CD4-positive, alpha-beta T cell (primary cell): ENCODE data around the gene DNAJC11. TPM values are rescaled to one million over a fixed set of nuclear protein-coding genes. Genes with fewer than 3 reads are reported as not detected.

Experiments
- ATAC-seq: fragments of 200-7000 bp; cut with Tn5 transposase; one replicate; pipeline ENCODE4 v1.10.0; 2022; ENCODE audit warnings: mild to moderate bottlenecking; ENCODE audit not compliant: poor library complexity
- CTCF ChIA-PET: fragments of 350-600 bp; sonication (Branson Sonifier 250); formaldehyde crosslinking; loops from one replicate; lab custom pipeline; 2021; ENCODE audit warnings: antibody characterized with exemption, inconsistent platforms; lab: Charles Lee
- POLR2A ChIA-PET: fragments of 350-600 bp; sonication (Branson Sonifier 250); formaldehyde crosslinking; loops from one replicate; lab custom pipeline; 2021; ENCODE audit warnings: antibody characterized with exemption, inconsistent platforms; lab: Charles Lee
- DNase-seq, 14 experiments: peaks; one replicate each; pipeline ENCODE4 v3.0.0-alpha.2; 2013 to 2020; ENCODE audit warnings: mixed read lengths in 2 of 14
- H3K27ac ChIP-seq, 2 donors: one replicate each; pipeline versions ENCODE4 v1.5.1 to v1.7.0; 2013; ENCODE audit warnings: low read length in 2 of 2, low read depth in 1 of 2, mild to moderate bottlenecking in 1 of 2
- H3K27me3 ChIP-seq, 2 experiments: 1 replicate in 1 of 2; 2 replicates in 1 of 2; pipeline versions ENCODE4 v1.6.1 to v1.7.0; 2013; ENCODE audit warnings: low read length in 2 of 2, control low read depth in 1 of 2, mild to moderate bottlenecking in 1 of 2, moderate library complexity in 1 of 2; ENCODE audit not compliant: insufficient read depth in 2 of 2, control insufficient read depth in 1 of 2
- H3K36me3 ChIP-seq: one replicate; pipeline ENCODE4 v1.6.1; 2013; ENCODE audit warnings: low read length, control low read depth; ENCODE audit not compliant: insufficient read depth
- H3K4me1 ChIP-seq: one replicate; pipeline ENCODE4 v1.6.1; 2013; ENCODE audit warnings: low read length, control low read depth; ENCODE audit not compliant: insufficient read depth
- H3K4me3 ChIP-seq: one replicate; pipeline ENCODE4 v1.5.1; 2013; ENCODE audit warnings: mild to moderate bottlenecking, low read length, moderate library complexity
- H3K9me3 ChIP-seq, 2 experiments: 1 replicate in 1 of 2; 2 replicates in 1 of 2; pipeline versions ENCODE4 v1.6.1 to v1.7.0; 2013; ENCODE audit warnings: low read length in 2 of 2, mild to moderate bottlenecking in 2 of 2, control low read depth in 1 of 2, moderate library complexity in 1 of 2; ENCODE audit not compliant: control insufficient read depth in 1 of 2, insufficient read depth in 1 of 2
- H3K27ac Mint-ChIP-seq: one replicate; pipeline ENCODE4 v1.8.0; 2020; ENCODE audit warnings: mixed read lengths
- H3K27me3 Mint-ChIP-seq: one replicate; pipeline ENCODE4 v1.8.0; 2021; ENCODE audit warnings: mixed read lengths
- H3K36me3 Mint-ChIP-seq: one replicate; pipeline ENCODE4 v1.8.0; 2021; ENCODE audit warnings: low read depth, mixed read lengths
- H3K4me1 Mint-ChIP-seq: one replicate; pipeline ENCODE4 v1.8.0; 2021; ENCODE audit warnings: low read depth, mixed read lengths
- H3K4me3 Mint-ChIP-seq: one replicate; pipeline ENCODE4 v1.8.0; 2020; ENCODE audit warnings: mild to moderate bottlenecking, mixed read lengths
- H3K9me3 Mint-ChIP-seq: one replicate; pipeline ENCODE4 v1.8.0; 2020; ENCODE audit warnings: mixed read lengths
- intact Hi-C, 2 experiments: fragments of 100-400 bp; cut with DNase I in 1 of 2; cut with micrococcal nuclease in 1 of 2; formaldehyde crosslinking; loops; one replicate each; pipeline versions ENCODE4 v1.15.1 to v1.9.0; 2023 to 2025; cut with DNase I, micrococcal nuclease
- total RNA-seq, 174 experiments: library from RNA in 2 of 174; stranded (reverse) in 2 of 174; gene quantifications; one replicate each; pipeline ENCODE4 v1.2.3 and lab custom pipeline; 2021 to 2026
- TF ChIP-seq, protein P1 (sequence below): fragments of 200-600 bp; IDR thresholded peaks from one replicate; pipeline ENCODE4 v1.8.0; 2022; ENCODE audit warnings: antibody characterized with exemption, mild to moderate bottlenecking

The DNAJC11 gene
- total RNA-seq, 2 experiments from 2014 or later, result 20.6 to 24.0 TPM

DNA sequence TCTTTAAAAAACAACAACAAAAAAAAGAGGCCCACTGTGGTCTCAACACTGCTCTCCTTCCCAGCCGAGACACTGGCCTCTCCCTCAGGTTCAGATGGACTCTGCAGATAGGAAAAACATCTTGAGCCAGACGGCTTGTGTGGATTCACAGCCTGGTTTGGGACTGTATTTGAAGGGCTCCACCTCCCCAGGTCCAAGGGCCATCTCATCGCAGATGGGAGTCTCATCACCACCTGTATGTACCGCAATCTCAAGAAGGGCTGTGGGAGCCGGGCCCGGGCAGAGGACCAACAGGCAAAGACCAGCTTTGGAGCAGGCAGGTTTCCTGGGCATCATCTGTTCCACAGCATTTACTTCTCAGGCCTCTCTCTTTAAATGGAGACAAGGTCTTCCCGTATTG, 111.6 kb downstream of the DNAJC11 start:
- ATAC-seq (no peak), DNase-seq (peak in 1 of 14 experiments; percentile 8)
- Histone ChIP-seq H3K9me3 (no peaks in the 10 kb centered on the region), H3K4me1 (peaks cover 58% of the 10 kb centered on the region), H3K36me3 (peaks cover 71% of the 10 kb centered on the region), H3K27me3 (no peaks in the 10 kb centered on the region), H3K27ac (no peak overlapping the region), H3K4me3 (no peak overlapping the region)
- H3K27me3 Mint-ChIP-seq, result no peaks in the 10 kb centered on the region
- H3K4me3 Mint-ChIP-seq, result no peak overlapping the region
- peaks cover 35% of the 10 kb centered on the region for H3K4me1 Mint-ChIP-seq
- no peaks in the 10 kb centered on the region for H3K9me3 Mint-ChIP-seq
- TF ChIP-seq, protein P1, sequence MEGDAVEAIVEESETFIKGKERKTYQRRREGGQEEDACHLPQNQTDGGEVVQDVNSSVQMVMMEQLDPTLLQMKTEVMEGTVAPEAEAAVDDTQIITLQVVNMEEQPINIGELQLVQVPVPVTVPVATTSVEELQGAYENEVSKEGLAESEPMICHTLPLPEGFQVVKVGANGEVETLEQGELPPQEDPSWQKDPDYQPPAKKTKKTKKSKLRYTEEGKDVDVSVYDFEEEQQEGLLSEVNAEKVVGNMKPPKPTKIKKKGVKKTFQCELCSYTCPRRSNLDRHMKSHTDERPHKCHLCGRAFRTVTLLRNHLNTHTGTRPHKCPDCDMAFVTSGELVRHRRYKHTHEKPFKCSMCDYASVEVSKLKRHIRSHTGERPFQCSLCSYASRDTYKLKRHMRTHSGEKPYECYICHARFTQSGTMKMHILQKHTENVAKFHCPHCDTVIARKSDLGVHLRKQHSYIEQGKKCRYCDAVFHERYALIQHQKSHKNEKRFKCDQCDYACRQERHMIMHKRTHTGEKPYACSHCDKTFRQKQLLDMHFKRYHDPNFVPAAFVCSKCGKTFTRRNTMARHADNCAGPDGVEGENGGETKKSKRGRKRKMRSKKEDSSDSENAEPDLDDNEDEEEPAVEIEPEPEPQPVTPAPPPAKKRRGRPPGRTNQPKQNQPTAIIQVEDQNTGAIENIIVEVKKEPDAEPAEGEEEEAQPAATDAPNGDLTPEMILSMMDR, result no peak
- POLR2A ChIA-PET, result interaction anchor here (1.5 to 3.5 kb wide), 3 partner anchors 8 to 11 kb away, joined by 6 to 19 read pairs (median 7); partner anchors contain the start of gene ZBTB48
- CTCF ChIA-PET, result no interaction called here
- intact Hi-C loops, result no loop called here
- H3K27ac Mint-ChIP-seq, result peak overlapping the region; percentile 65
- H3K36me3 Mint-ChIP-seq, result peaks cover 44% of the 10 kb centered on the region

DNA sequence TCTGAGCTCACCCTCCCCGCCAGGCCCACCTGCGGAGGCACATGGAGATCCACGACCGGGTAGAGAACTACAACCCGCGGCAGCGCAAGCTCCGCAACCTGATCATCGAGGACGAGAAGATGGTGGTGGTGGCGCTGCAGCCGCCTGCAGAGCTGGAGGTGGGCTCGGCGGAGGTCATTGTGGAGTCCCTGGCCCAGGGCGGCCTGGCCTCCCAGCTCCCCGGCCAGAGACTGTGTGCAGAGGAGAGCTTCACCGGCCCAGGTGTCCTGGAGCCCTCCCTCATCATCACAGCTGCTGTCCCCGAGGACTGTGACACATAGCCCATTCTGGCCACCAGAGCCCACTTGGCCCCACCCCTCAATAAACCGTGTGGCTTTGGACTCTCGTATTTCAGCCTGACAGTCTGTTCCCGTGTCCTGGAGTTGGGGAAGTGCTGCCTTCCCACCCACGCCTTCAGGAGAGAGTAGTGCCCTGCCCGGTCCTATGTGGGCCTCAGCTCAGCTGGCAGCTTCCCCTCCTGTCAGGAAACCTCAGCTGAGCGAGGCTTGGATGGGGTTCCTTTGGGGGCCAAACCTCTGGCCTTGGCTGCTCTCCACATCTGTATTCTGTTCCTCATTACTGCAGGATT, 112.6 kb downstream of the DNAJC11 start:
- no peaks in the 10 kb centered on the region for H3K9me3 ChIP-seq
- no peak overlapping the region for H3K4me3 Mint-ChIP-seq
- no peaks in the 10 kb centered on the region for H3K27me3 ChIP-seq
- peaks cover 41% of the 10 kb centered on the region for H3K36me3 Mint-ChIP-seq
- TF ChIP-seq, protein P1, result no peak
- no peak overlapping the region for H3K27ac ChIP-seq
- intact Hi-C loops, result no loop called here
- no peak overlapping the region for H3K4me3 ChIP-seq
- H3K27ac Mint-ChIP-seq, result no peak overlapping the region
- ChIA-PET CTCF (no interaction called here), POLR2A (interaction anchor here (0.9 to 3.5 kb wide), 4 partner anchors 9 to 34 kb away, joined by 4 to 19 read pairs (median 6); partner anchors contain the start of genes NOL9 and ZBTB48)
- no peaks in the 10 kb centered on the region for H3K9me3 Mint-ChIP-seq
- ATAC-seq (no peak), DNase-seq (peak in 1 of 14 experiments; percentile 20)
- peaks cover 60% of the 10 kb centered on the region for H3K4me1 ChIP-seq
- H3K4me1 Mint-ChIP-seq, result peaks cover 38% of the 10 kb centered on the region
- no peaks in the 10 kb centered on the region for H3K27me3 Mint-ChIP-seq
- H3K36me3 ChIP-seq, result peaks cover 62% of the 10 kb centered on the region

DNA sequence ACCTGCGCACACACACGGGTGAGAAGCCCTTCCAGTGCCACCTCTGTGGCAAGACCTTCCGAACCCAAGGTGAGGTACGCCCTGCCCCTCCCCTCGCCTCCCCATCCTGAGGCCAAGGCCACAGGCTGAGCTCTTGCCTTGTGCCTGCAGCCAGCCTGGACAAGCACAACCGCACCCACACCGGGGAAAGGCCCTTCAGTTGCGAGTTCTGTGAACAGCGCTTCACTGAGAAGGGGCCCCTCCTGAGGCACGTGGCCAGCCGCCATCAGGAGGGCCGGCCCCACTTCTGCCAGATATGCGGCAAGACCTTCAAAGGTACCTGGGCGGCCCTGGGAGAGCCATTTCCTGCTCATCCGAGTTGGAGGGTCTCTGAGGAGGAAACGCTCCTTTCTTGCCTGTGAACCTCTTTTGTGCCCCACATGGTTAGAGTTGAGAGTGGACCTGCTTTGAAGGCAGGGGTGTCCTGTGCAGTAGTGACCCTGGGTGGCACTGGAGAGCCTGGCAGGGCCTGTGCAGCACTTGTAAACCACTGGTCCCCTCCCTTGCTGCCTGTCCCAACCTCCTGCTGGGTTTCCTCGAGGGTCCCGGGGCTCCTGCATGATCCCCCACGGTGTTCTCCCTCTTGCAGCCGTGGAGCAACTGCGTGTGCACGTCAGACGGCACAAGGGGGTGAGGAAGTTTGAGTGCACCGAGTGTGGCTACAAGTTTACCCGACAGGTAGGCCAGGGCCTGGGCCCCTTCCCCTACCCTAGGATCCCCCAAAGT, 113.3 kb downstream of the DNAJC11 start:
- intact Hi-C loops, result no loop called here
- DNase-seq (no peak), ATAC-seq (no peak)
- Mint-ChIP-seq H3K4me3 (no peak overlapping the region), H3K9me3 (no peaks in the 10 kb centered on the region), H3K27ac (peak overlapping the region; percentile 55), H3K36me3 (peaks cover 35% of the 10 kb centered on the region), H3K27me3 (no peaks in the 10 kb centered on the region), H3K4me1 (peaks cover 35% of the 10 kb centered on the region)
- TF ChIP-seq, protein P1, result no peak
- Histone ChIP-seq H3K9me3 (no peaks in the 10 kb centered on the region), H3K4me3 (no peak overlapping the region), H3K27ac (no peak overlapping the region), H3K36me3 (peaks cover 55% of the 10 kb centered on the region), H3K4me1 (peaks cover 55% of the 10 kb centered on the region), H3K27me3 (no peaks in the 10 kb centered on the region)
- CTCF ChIA-PET, result no interaction called here
- POLR2A ChIA-PET, result interaction anchor here (1.5 to 3.5 kb wide), 3 partner anchors 8 to 13 kb away, joined by 6 to 19 read pairs (median 7); partner anchors contain the start of gene ZBTB48
